AG20443 (cell line): ENCODE data around the gene TM4SF20.
"Not testable (repeated sequence)": the region's sequence is repeated elsewhere in the genome, so short reads cannot be mapped to it uniquely, and the experiment has no call there.

Experiments
- DNase-seq: peaks from one replicate; pipeline ENCODE4 v3.0.0; 2012; ENCODE audit warnings: low spot score, mixed read lengths

TM4SF20 gene

GRCh38 chr2:227366769-227367426, 12.2 kb downstream of the TM4SF20 start:
- peak; percentile 70 for DNase-seq

- no peak for DNase-seq
These were observed 13.3 kb downstream of the TM4SF20 start for GRCh38 chr2:227365833-227366232.

GRCh38 chr2:227364585-227365263, 14.4 kb downstream of the TM4SF20 start:
- DNase-seq: not testable (repeated sequence)

- no peak for DNase-seq
These were observed 15.3 kb downstream of the TM4SF20 start for GRCh38 chr2:227363756-227364155.

GRCh38 chr2:227360351-227360750, 18.8 kb downstream of the TM4SF20 start:
- no peak for DNase-seq

- DNase-seq: no peak
These were observed 27.5 kb downstream of the TM4SF20 start for GRCh38 chr2:227351639-227352038.

- no peak for DNase-seq
These were observed 29.0 kb downstream of the TM4SF20 start for GRCh38 chr2:227349989-227350612.

- DNase-seq: no peak
These were observed 30.8 kb downstream of the TM4SF20 start for GRCh38 chr2:227348324-227348723.

GRCh38 chr2:227347117-227347516, 32.0 kb downstream of the TM4SF20 start:
- no peak for DNase-seq

- no peak for DNase-seq
These were observed 34.9 kb downstream of the TM4SF20 start for GRCh38 chr2:227344231-227344630.

- DNase-seq: no peak
These were observed 37.6 kb downstream of the TM4SF20 start for GRCh38 chr2:227341553-227341952.

- DNase-seq: no peak
These were observed 39.0 kb downstream of the TM4SF20 start for GRCh38 chr2:227340106-227340505.

- DNase-seq: no peak
These were observed 40.0 kb downstream of the TM4SF20 start for GRCh38 chr2:227339098-227339599.

GRCh38 chr2:227337442-227337841, 41.7 kb downstream of the TM4SF20 start:
- DNase-seq: no peak

- DNase-seq: no peak
These were observed 43.4 kb downstream of the TM4SF20 start for GRCh38 chr2:227335713-227336112.

GRCh38 chr2:227326783-227327182, 52.3 kb downstream of the TM4SF20 start:
- no peak for DNase-seq

- DNase-seq: peak; percentile 68
These were observed 53.3 kb downstream of the TM4SF20 start for GRCh38 chr2:227325839-227326195.

- peak; percentile 97 for DNase-seq
These were observed 53.9 kb downstream of the TM4SF20 start, which contains the start of gene MFF for GRCh38 chr2:227324995-227325838. TSS of gene MFF (plus strand) at chr2:227325251. CDS start at chr2:227330666, 5,415 bp downstream.

- peak; percentile 40 for DNase-seq
These were observed 54.5 kb downstream of the TM4SF20 start for GRCh38 chr2:227324642-227324994.

GRCh38 chr2:227323818-227324217, 55.3 kb downstream of the TM4SF20 start:
- DNase-seq: no peak

- no peak for DNase-seq
These were observed 56.4 kb downstream of the TM4SF20 start for GRCh38 chr2:227322530-227323205.
